Endothelial cell of umbilical vein (primary cell): Measurements from ENCODE around the gene EPB41L2.

Source experiments
- FOS ChIP-seq: IDR thresholded peaks from 2 replicates; pipeline ENCODE4 v1.6.1; 2011; ENCODE audit warnings: mild to moderate bottlenecking, low read length, moderate library complexity, borderline replicate concordance; ENCODE audit not compliant: insufficient read depth
- POLR2A ChIP-seq: IDR thresholded peaks from 2 replicates; pipeline ENCODE4 v1.6.1; 2012; ENCODE audit warnings: low read depth, mild to moderate bottlenecking, control low read depth, low read length
- POLR2AphosphoS5 ChIP-seq: IDR thresholded peaks from 2 replicates; pipeline ENCODE4 v1.6.1; 2012; ENCODE audit warnings: low read depth, mild to moderate bottlenecking, control low read depth, low read length, moderate library complexity; ENCODE audit not compliant: insufficient read depth
- TF ChIP-seq, protein P1 (sequence below), 2 donors: IDR thresholded peaks; 1 replicate in 1 of 2; 2 replicates in 1 of 2; pipeline ENCODE4 v1.5.1; 2011; ENCODE audit warnings: low read length in 2 of 2, mild to moderate bottlenecking in 2 of 2, moderate library complexity in 2 of 2, control low read depth in 1 of 2, inconsistent platforms in 1 of 2, low read depth in 1 of 2; ENCODE audit not compliant: insufficient read depth in 1 of 2; ENCODE audit errors: extremely low read depth in 1 of 2

DNA sequence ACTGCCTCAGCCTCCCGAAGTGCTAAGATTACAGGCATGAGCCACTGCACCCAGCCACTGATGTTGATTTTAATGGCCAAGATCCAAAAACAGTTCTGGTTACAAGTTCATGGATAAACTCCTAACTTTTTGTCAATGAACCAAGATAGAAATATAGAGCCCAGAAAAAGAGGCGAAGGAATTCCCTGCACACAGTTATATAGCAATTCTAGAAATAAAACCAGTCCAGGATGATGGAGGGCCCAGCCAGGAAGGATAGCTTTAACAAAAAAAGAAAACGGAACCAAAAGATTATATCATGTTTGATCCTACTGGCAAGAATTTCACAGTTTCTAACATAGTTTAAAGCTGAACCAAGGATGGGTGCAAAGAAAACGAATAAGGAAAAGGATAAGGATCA lies 10.9 kb downstream of the EPB41L2 start:
- TF ChIP-seq, protein P1, sequence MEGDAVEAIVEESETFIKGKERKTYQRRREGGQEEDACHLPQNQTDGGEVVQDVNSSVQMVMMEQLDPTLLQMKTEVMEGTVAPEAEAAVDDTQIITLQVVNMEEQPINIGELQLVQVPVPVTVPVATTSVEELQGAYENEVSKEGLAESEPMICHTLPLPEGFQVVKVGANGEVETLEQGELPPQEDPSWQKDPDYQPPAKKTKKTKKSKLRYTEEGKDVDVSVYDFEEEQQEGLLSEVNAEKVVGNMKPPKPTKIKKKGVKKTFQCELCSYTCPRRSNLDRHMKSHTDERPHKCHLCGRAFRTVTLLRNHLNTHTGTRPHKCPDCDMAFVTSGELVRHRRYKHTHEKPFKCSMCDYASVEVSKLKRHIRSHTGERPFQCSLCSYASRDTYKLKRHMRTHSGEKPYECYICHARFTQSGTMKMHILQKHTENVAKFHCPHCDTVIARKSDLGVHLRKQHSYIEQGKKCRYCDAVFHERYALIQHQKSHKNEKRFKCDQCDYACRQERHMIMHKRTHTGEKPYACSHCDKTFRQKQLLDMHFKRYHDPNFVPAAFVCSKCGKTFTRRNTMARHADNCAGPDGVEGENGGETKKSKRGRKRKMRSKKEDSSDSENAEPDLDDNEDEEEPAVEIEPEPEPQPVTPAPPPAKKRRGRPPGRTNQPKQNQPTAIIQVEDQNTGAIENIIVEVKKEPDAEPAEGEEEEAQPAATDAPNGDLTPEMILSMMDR (IDR thresholded peaks at IDR 0.05; ENCODE audit: extremely low read depth in 1 of 2, insufficient read depth in 1 of 2, low read depth in 1 of 2, low read length in 2 of 2), result no peak
- TF ChIP-seq POLR2A (no peak), FOS (no peak), POLR2AphosphoS5 (no peak)
